ENCODE measurements around the gene NOXO1. TPM values are rescaled to one million over a fixed set of nuclear protein-coding genes. Genes with fewer than 3 reads are reported as not detected.
"Not testable (repeated sequence)": the region's sequence is repeated elsewhere in the genome, so short reads cannot be mapped to it uniquely, and the experiment has no call there.

Gene NOXO1
- total RNA-seq, 4 donors from 2014 or later, result 0.23 to 1.2 TPM; not detected in 2

GRCh38 chr16:1942047-1942809 is 39.0 kb downstream of the NOXO1 start:
- H3K4me3 ChIP-seq (ENCODE audit: low read depth, poor library complexity, severe bottlenecking), result peak overlapping the region; percentile 72
- 6 to 8% methylated on average over 12 to 13 of the region's 17 CpGs for WGBS, 2 donors
- TF ChIP-seq POLR2A (IDR thresholded peaks at IDR 0.05) (no peak), CTCF (IDR thresholded peaks at IDR 0.05) (no peak)
- intact Hi-C loops (cut with DNase I; ENCODE audit: low total_unique reads), result no loop called here
- DNase-seq (ENCODE audit: low spot score in 2 of 2), result no peak

DNA sequence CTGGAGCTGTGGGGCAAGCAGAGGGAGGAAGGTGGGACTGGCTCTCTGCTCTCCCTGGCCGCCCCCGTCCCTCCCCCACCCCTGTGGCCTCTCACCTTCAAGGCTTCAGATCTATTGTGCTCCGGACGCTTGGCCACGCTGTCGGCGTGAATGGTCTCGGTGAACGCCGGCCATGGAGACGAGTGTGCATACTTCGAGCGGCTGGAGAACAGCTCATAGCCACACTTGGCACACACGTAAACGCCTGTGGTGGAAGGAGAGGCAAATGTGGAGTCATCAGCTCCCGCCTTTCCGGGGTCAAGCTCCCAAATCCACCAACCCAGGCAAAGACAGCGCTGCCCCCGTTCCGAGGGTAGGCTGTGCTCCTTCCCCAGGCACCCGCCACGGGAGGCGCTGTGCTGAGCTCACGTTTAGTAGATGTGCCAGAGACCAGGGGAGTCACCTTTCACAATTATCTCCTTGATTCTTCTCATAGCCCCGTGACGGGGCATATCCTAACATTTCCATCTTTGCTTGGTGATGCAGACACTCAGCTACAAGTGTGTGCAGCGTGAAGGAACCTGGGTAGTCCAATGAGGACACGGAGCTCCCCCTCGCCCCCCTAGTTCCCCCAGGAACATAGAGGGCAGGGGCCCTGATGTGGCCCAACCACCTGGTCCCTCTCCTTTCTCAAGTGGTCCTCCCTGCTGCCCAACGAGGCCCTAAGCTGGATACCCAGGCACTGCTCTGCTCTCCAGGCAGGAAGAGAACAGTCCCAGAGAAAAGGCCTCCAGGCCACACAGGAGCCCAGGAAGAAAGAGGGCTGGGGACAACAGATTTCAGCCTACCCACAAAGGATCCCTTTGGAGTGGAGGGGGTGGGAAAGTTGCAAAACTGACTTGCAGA is 39.9 kb downstream of the NOXO1 start:
- DNase-seq (ENCODE audit: low spot score in 2 of 2), result no peak
- whole genome bisulfite sequencing, 2 donors, result 85 to 88% methylated on average over 27 to 30 of the region's 30 CpGs
- intact Hi-C loops (cut with DNase I; ENCODE audit: low total_unique reads), result no loop called here
- TF ChIP-seq CTCF (IDR thresholded peaks at IDR 0.05) (no peak), POLR2A (IDR thresholded peaks at IDR 0.05) (no peak)
- H3K4me3 ChIP-seq (ENCODE audit: low read depth, poor library complexity, severe bottlenecking), result no peak overlapping the region

DNA sequence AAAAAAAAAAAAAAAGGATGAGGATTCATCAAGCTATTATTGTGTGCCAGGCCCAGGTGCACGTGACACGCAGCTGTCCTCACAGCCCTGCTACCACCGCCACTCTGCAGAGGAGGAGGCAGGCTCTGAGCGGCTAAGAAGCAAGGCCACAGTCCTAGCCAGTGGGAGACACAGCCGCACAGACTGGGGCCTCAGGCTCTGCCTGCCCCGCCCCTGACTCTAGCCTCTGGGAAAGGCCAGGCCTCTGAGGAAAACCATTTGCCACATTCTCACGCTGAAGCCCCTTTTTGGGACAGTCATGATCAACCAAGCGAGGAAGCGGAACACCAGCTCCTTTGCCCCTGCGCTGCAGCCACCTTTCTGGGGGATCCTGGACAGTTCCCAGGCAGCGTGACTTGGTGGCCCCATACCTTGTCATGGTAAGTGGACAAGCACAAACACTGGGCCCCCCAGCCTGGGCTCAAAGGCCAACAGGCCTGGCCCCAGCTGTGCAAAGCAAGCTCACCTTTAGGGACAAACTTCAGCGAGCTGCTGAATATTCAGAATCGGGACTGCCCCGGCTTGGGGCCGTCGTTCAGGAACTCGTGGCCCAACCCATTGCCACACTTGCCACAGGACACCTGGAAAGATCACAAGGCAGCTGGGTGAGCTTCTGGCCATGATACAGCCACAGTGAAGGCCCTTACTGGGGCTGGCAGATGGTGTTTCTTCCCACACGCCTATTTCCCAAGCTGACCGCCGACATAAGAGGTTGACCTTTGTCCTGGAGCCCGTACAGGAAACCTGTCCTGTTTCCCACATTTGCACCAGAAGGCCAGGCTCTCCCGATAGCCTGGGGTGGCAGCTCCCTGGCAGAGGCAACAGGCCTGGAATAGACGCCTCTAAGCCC is 40.8 kb downstream of the NOXO1 start:
- H3K4me3 ChIP-seq (ENCODE audit: low read depth, poor library complexity, severe bottlenecking), result no peak overlapping the region
- 88 to 91% methylated on average over 23 of the region's 23 CpGs for WGBS, 2 donors
- intact Hi-C loops (cut with DNase I; ENCODE audit: low total_unique reads), result no loop called here
- DNase-seq (ENCODE audit: low spot score in 2 of 2), result no peak
- TF ChIP-seq CTCF (IDR thresholded peaks at IDR 0.05), result no peak
- no peak for TF ChIP-seq POLR2A (IDR thresholded peaks at IDR 0.05)

- WGBS, 2 donors, result 93 to 97% methylated on average over 8 of the region's 8 CpGs
- not testable (repeated sequence) for H3K4me3 ChIP-seq (ENCODE audit: low read depth, poor library complexity, severe bottlenecking); DNase-seq (ENCODE audit: low spot score in 2 of 2)
- intact Hi-C loops (cut with DNase I; ENCODE audit: low total_unique reads), result loop anchor here (10.0 kb wide), 1 partner anchor 85 kb away; no protein-coding TSS in a partner anchor
Measured at GRCh38 chr16:1939833-1940232, 41.4 kb downstream of the NOXO1 start.

DNA sequence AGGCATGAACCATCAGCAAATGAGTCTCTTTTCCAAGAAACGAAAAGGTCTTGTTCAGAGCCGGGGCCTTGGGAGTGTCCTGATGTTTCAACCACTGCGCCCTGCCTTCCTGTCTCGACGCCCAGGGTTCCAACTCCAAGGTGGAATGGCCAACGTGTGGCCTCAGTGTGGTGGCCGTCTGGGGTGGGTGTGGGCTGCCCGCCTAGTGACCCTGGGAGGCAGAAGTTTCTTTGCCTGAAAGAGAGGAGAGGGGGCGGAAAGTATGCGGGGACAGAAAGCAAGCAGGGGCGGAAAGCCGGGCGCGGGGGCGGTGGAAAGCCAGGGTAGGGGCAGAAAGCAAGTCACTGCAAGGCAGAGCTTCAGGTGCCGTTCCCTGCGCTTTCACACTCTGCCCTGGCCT is 42.4 kb downstream of the NOXO1 start:
- DNase-seq (ENCODE audit: low spot score in 2 of 2), result no peak
- WGBS, 2 donors, result 90 to 92% methylated on average over 17 of the region's 17 CpGs
- no peak for TF ChIP-seq CTCF (IDR thresholded peaks at IDR 0.05)
- TF ChIP-seq POLR2A (IDR thresholded peaks at IDR 0.05), result no peak
- H3K4me3 ChIP-seq (ENCODE audit: low read depth, poor library complexity, severe bottlenecking), result no peak overlapping the region
- intact Hi-C loops (cut with DNase I; ENCODE audit: low total_unique reads), result loop anchor here (10.0 kb wide), 1 partner anchor 84 kb away; no protein-coding TSS in a partner anchor

All from lower leg skin (tissue), 4 donors.